ENCODE results near the gene LMF2.

LMF2 gene

GRCh38 chr22:50526108-50526833 lies 18.8 kb upstream of the LMF2 start:
- no peak for TF ChIP-seq NFRKB (IDR thresholded peaks at IDR 0.05)
- no peak for TF ChIP-seq FOXM1 (IDR thresholded peaks at IDR 0.05; ENCODE audit: borderline replicate concordance)
- TF ChIP-seq SUZ12 (IDR thresholded peaks at IDR 0.05), result no peak
- peak; percentile 77; the same call in 1 of the 2 replicates for TF ChIP-seq LEF1 (IDR thresholded peaks at IDR 0.05; ENCODE audit: borderline replicate concordance)
- no peak for TF ChIP-seq SP1 (IDR thresholded peaks at IDR 0.05)
- TF ChIP-seq CTBP1 (IDR thresholded peaks at IDR 0.05; ENCODE audit: borderline replicate concordance), result no peak
- no peak for TF ChIP-seq ELF4 (IDR thresholded peaks at IDR 0.05)
- no peak for TF ChIP-seq ARNT (IDR thresholded peaks at IDR 0.05)
- TF ChIP-seq ZNF384 (IDR thresholded peaks at IDR 0.05), result no peak
- peak; percentile 58; the same call in 1 of the 2 replicates for TF ChIP-seq TARDBP (IDR thresholded peaks at IDR 0.05)
- no peak for TF ChIP-seq HDGF (IDR thresholded peaks at IDR 0.05; ENCODE audit: borderline replicate concordance)
- TF ChIP-seq FOXK2 (IDR thresholded peaks at IDR 0.05), result no peak
- POLR2A ChIA-PET, result interaction anchor here (0.7 to 7.1 kb wide), 45 partner anchors 11 to 282 kb away, joined by 3 to 193 read pairs (median 5); partner anchors contain the start of genes ARSA, CHKB, HDAC10 and KLHDC7B
- CTCF ChIA-PET, result interaction anchor here (0.7 to 2.2 kb wide), 19 partner anchors 9 to 176 kb away, joined by 3 to 11 read pairs (median 6); partner anchors contain the start of genes KLHDC7B, LMF2, NCAPH2 and SYCE3
- peak; percentile 72 for DNase-seq (ENCODE audit: extremely low spot score)

GRCh38 chr22:50525858-50526107 lies 18.3 kb upstream of the LMF2 start:
- ChIA-PET POLR2A (interaction anchor here (0.7 to 7.1 kb wide), 48 partner anchors 10 to 282 kb away, joined by 3 to 193 read pairs (median 5); partner anchors contain the start of genes ARSA, CHKB, HDAC10 and KLHDC7B), CTCF (interaction anchor here (0.7 to 2.2 kb wide), 21 partner anchors 9 to 554 kb away, joined by 3 to 11 read pairs (median 6); partner anchors contain the start of genes KLHDC7B, LMF2, NCAPH2 and SYCE3)
- DNase-seq (ENCODE audit: extremely low spot score), result no peak
- no peak for TF ChIP-seq CTBP1 (IDR thresholded peaks at IDR 0.05; ENCODE audit: borderline replicate concordance)
- no peak for TF ChIP-seq ARNT (IDR thresholded peaks at IDR 0.05)
- TF ChIP-seq SUZ12 (IDR thresholded peaks at IDR 0.05), result no peak
- TF ChIP-seq ZNF384 (IDR thresholded peaks at IDR 0.05), result no peak
- no peak for TF ChIP-seq LEF1 (IDR thresholded peaks at IDR 0.05; ENCODE audit: borderline replicate concordance)
- no peak for TF ChIP-seq PKNOX1 (IDR thresholded peaks at IDR 0.05)
- no peak for TF ChIP-seq HDGF (IDR thresholded peaks at IDR 0.05; ENCODE audit: borderline replicate concordance)
- TF ChIP-seq FOXK2 (IDR thresholded peaks at IDR 0.05), result no peak
- TF ChIP-seq SP1 (IDR thresholded peaks at IDR 0.05), result no peak
- no peak for TF ChIP-seq FOXA1 (IDR thresholded peaks at IDR 0.05)
- TF ChIP-seq NFRKB (IDR thresholded peaks at IDR 0.05), result no peak
- TF ChIP-seq BHLHE40 (IDR thresholded peaks at IDR 0.05; ENCODE audit: borderline replicate concordance), result no peak
- no peak for TF ChIP-seq ELF4 (IDR thresholded peaks at IDR 0.05)

GRCh38 chr22:50525104-50525857 lies 17.8 kb upstream of the LMF2 start, which contains the start of gene SCO2:
TSS of gene SCO2 (minus strand) at chr22:50525598. CDS start at chr22:50524411, 1,187 bp downstream.
- ChIA-PET CTCF (interaction anchor here (0.6 to 2.2 kb wide), 22 partner anchors 10 to 554 kb away, joined by 3 to 11 read pairs (median 6); partner anchors contain the start of genes KLHDC7B, LMF2, NCAPH2 and SYCE3), POLR2A (interaction anchor here (0.7 to 7.1 kb wide), 50 partner anchors 10 to 281 kb away, joined by 3 to 193 read pairs (median 5); partner anchors contain the start of genes ARSA, CHKB, HDAC10 and KLHDC7B)
- TF ChIP-seq HDGF (IDR thresholded peaks at IDR 0.05; ENCODE audit: borderline replicate concordance) (no peak), ZNF384 (IDR thresholded peaks at IDR 0.05) (no peak), L3MBTL2 (conservative IDR thresholded peaks at IDR 0.05) (peak; percentile 79), ELF4 (IDR thresholded peaks at IDR 0.05) (peak; percentile 10; the same call in 1 of the 2 replicates), FOXK2 (IDR thresholded peaks at IDR 0.05) (no peak)
- DNase-seq (ENCODE audit: extremely low spot score), result peak; percentile 99

GRCh38 chr22:50524676-50525103 lies 17.2 kb upstream of the LMF2 start:
- no peak for DNase-seq (ENCODE audit: extremely low spot score)
- TF ChIP-seq SUZ12 (IDR thresholded peaks at IDR 0.05) (no peak), LEF1 (IDR thresholded peaks at IDR 0.05; ENCODE audit: borderline replicate concordance) (no peak), FOXK2 (IDR thresholded peaks at IDR 0.05) (no peak), SP1 (IDR thresholded peaks at IDR 0.05) (no peak), L3MBTL2 (conservative IDR thresholded peaks at IDR 0.05) (no peak), ARNT (IDR thresholded peaks at IDR 0.05) (no peak), FOXA1 (IDR thresholded peaks at IDR 0.05) (no peak), PKNOX1 (IDR thresholded peaks at IDR 0.05) (no peak), BHLHE40 (IDR thresholded peaks at IDR 0.05; ENCODE audit: borderline replicate concordance) (no peak), FOXM1 (IDR thresholded peaks at IDR 0.05; ENCODE audit: borderline replicate concordance) (no peak), ELF4 (IDR thresholded peaks at IDR 0.05) (no peak), HDGF (IDR thresholded peaks at IDR 0.05; ENCODE audit: borderline replicate concordance) (no peak), TARDBP (IDR thresholded peaks at IDR 0.05) (no peak), NFRKB (IDR thresholded peaks at IDR 0.05) (no peak), ZNF384 (IDR thresholded peaks at IDR 0.05) (no peak), CTBP1 (IDR thresholded peaks at IDR 0.05; ENCODE audit: borderline replicate concordance) (no peak)
- ChIA-PET POLR2A (interaction anchor here (0.6 to 7.1 kb wide), 16 partner anchors 9 to 183 kb away, joined by 3 to 193 read pairs (median 10); partner anchors contain the start of genes CHKB, KLHDC7B, LMF2 and NCAPH2), CTCF (interaction anchor here (1.5 to 2.2 kb wide), 3 partner anchors 15 to 178 kb away, joined by 6 to 11 read pairs (median 11); partner anchors contain the start of gene KLHDC7B)

GRCh38 chr22:50523806-50524675 lies 16.5 kb upstream of the LMF2 start:
- TF ChIP-seq ARNT (IDR thresholded peaks at IDR 0.05) (no peak), SUZ12 (IDR thresholded peaks at IDR 0.05) (no peak), FOXK2 (IDR thresholded peaks at IDR 0.05) (no peak), ELF4 (IDR thresholded peaks at IDR 0.05) (no peak), PKNOX1 (IDR thresholded peaks at IDR 0.05) (no peak)
- POLR2A ChIA-PET, result interaction anchor here (0.6 to 7.1 kb wide), 10 partner anchors 9 to 182 kb away, joined by 3 to 193 read pairs (median 12); partner anchors contain the start of genes CHKB, LMF2, NCAPH2 and SYCE3

More at GRCh38 chr22:50523806-50524675, 16.5 kb upstream of the LMF2 start:
- no peak for DNase-seq (ENCODE audit: extremely low spot score)
- CTCF ChIA-PET, result interaction anchor here (2.2 kb wide), 1 partner anchor 15 kb away, joined by 11 read pairs; no protein-coding TSS in a partner anchor
